Activated T-cell treated with anti-CD3 and anti-CD28 coated beads, Interleukin-2, amount 50 U/mL, for 4 hours (primary cell): ENCODE results near the gene PARG. TPM values are rescaled to one million over a fixed set of nuclear protein-coding genes. Genes with fewer than 3 reads are reported as not detected.
"Not testable (repeated sequence)": the region's sequence is repeated elsewhere in the genome, so short reads cannot be mapped to it uniquely, and the experiment has no call there.

ENCODE experiments used
- ATAC-seq, 2 donors: fragments of 200-7000 bp; cut with Tn5 transposase; one replicate each; pipeline ENCODE4 v1.10.0; 2021
- DNase-seq: peaks from one replicate; pipeline ENCODE4 v3.0.0-alpha.2; 2020
- H3K27me3 Mint-ChIP-seq: one replicate; pipeline ENCODE4 v1.8.0; 2021; ENCODE audit warnings: low read depth, mixed read lengths
- H3K36me3 Mint-ChIP-seq: one replicate; pipeline ENCODE4 v1.8.0; 2022; ENCODE audit warnings: mixed read lengths; ENCODE audit not compliant: insufficient read depth
- H3K4me1 Mint-ChIP-seq: one replicate; pipeline ENCODE4 v1.8.0; 2021; ENCODE audit warnings: low read depth, mixed read lengths
- H3K4me3 Mint-ChIP-seq: one replicate; pipeline ENCODE4 v1.8.0; 2021; ENCODE audit warnings: mild to moderate bottlenecking, moderate library complexity, mixed read lengths
- H3K9me3 Mint-ChIP-seq: one replicate; pipeline ENCODE4 v1.8.0; 2021; ENCODE audit warnings: mixed read lengths
- total RNA-seq, 3 donors: library from RNA; stranded (reverse); gene quantifications; one replicate each; pipeline ENCODE4 v1.2.1, GENCODE V29; 2021

The PARG gene
- total RNA-seq, 3 donors from 2014 or later: 28.2 to 29.7 (median 29.1) TPM

GRCh38 chr10:49931276-49931675 lies 10.6 kb downstream of the PARG start:
- not testable (repeated sequence) for H3K4me3 Mint-ChIP-seq, DNase-seq, H3K9me3 Mint-ChIP-seq, H3K4me1 Mint-ChIP-seq, H3K27me3 Mint-ChIP-seq, ATAC-seq
- peaks cover 13% of the 10 kb centered on the region for H3K36me3 Mint-ChIP-seq

GRCh38 chr10:49923572-49923971 lies 18.3 kb downstream of the PARG start:
- not testable (repeated sequence) for H3K4me3 Mint-ChIP-seq, H3K9me3 Mint-ChIP-seq, H3K4me1 Mint-ChIP-seq, H3K36me3 Mint-ChIP-seq, DNase-seq, ATAC-seq, H3K27me3 Mint-ChIP-seq

GRCh38 chr10:49922041-49922440 lies 19.8 kb downstream of the PARG start:
- H3K27me3 Mint-ChIP-seq, H3K36me3 Mint-ChIP-seq, H3K4me3 Mint-ChIP-seq, ATAC-seq, H3K4me1 Mint-ChIP-seq, DNase-seq, H3K9me3 Mint-ChIP-seq: not testable (repeated sequence)

GRCh38 chr10:49917927-49918326 lies 23.9 kb downstream of the PARG start:
- not testable (repeated sequence) for ATAC-seq, H3K4me1 Mint-ChIP-seq
- peaks cover 12% of the 10 kb centered on the region for H3K36me3 Mint-ChIP-seq

GRCh38 chr10:49916451-49916850 lies 25.4 kb downstream of the PARG start:
- not testable (repeated sequence) for ATAC-seq, H3K4me1 Mint-ChIP-seq, DNase-seq, H3K9me3 Mint-ChIP-seq, H3K27me3 Mint-ChIP-seq, H3K4me3 Mint-ChIP-seq
- peaks cover 13% of the 10 kb centered on the region for H3K36me3 Mint-ChIP-seq

More at GRCh38 chr10:49917927-49918326, 23.9 kb downstream of the PARG start:
- not testable (repeated sequence) for H3K4me3 Mint-ChIP-seq, H3K9me3 Mint-ChIP-seq, DNase-seq, H3K27me3 Mint-ChIP-seq

GRCh38 chr10:49910295-49910694 lies 31.5 kb downstream of the PARG start:
- H3K36me3 Mint-ChIP-seq: peaks cover 11% of the 10 kb centered on the region
- not testable (repeated sequence) for DNase-seq, H3K4me3 Mint-ChIP-seq, H3K27me3 Mint-ChIP-seq, H3K9me3 Mint-ChIP-seq, ATAC-seq, H3K4me1 Mint-ChIP-seq

GRCh38 chr10:49908290-49909080 lies 33.3 kb downstream of the PARG start:
- not testable (repeated sequence) for H3K36me3 Mint-ChIP-seq, H3K27me3 Mint-ChIP-seq, H3K9me3 Mint-ChIP-seq, H3K4me3 Mint-ChIP-seq, ATAC-seq, H3K4me1 Mint-ChIP-seq, DNase-seq

GRCh38 chr10:49903829-49904228 lies 38.0 kb downstream of the PARG start:
- H3K36me3 Mint-ChIP-seq: peaks cover 13% of the 10 kb centered on the region
- not testable (repeated sequence) for H3K27me3 Mint-ChIP-seq, H3K4me3 Mint-ChIP-seq, H3K9me3 Mint-ChIP-seq, ATAC-seq, DNase-seq, H3K4me1 Mint-ChIP-seq

- not testable (repeated sequence) for ATAC-seq, H3K9me3 Mint-ChIP-seq, H3K4me1 Mint-ChIP-seq, H3K27me3 Mint-ChIP-seq, DNase-seq, H3K4me3 Mint-ChIP-seq
- peaks cover 14% of the 10 kb centered on the region for H3K36me3 Mint-ChIP-seq
These were observed 41.4 kb downstream of the PARG start for GRCh38 chr10:49900406-49900805.

- not testable (repeated sequence) for H3K27me3 Mint-ChIP-seq, DNase-seq, H3K4me1 Mint-ChIP-seq, H3K4me3 Mint-ChIP-seq, H3K9me3 Mint-ChIP-seq, ATAC-seq
- H3K36me3 Mint-ChIP-seq: peaks cover 14% of the 10 kb centered on the region
These were observed 41.8 kb downstream of the PARG start for GRCh38 chr10:49899999-49900398.

GRCh38 chr10:49890025-49890424 lies 51.8 kb downstream of the PARG start:
- DNase-seq, H3K9me3 Mint-ChIP-seq, H3K36me3 Mint-ChIP-seq, H3K4me3 Mint-ChIP-seq, H3K4me1 Mint-ChIP-seq, ATAC-seq, H3K27me3 Mint-ChIP-seq: not testable (repeated sequence)

GRCh38 chr10:49884739-49885331 lies 57.0 kb downstream of the PARG start:
- not testable (repeated sequence) for H3K9me3 Mint-ChIP-seq, H3K27me3 Mint-ChIP-seq, H3K4me1 Mint-ChIP-seq, ATAC-seq, DNase-seq, H3K36me3 Mint-ChIP-seq, H3K4me3 Mint-ChIP-seq

- H3K4me1 Mint-ChIP-seq, H3K36me3 Mint-ChIP-seq, H3K4me3 Mint-ChIP-seq, H3K9me3 Mint-ChIP-seq, DNase-seq, H3K27me3 Mint-ChIP-seq, ATAC-seq: not testable (repeated sequence)
These were observed 58.0 kb downstream of the PARG start for GRCh38 chr10:49883852-49884251.

- not testable (repeated sequence) for H3K4me3 Mint-ChIP-seq, ATAC-seq, DNase-seq, H3K9me3 Mint-ChIP-seq, H3K4me1 Mint-ChIP-seq, H3K27me3 Mint-ChIP-seq
- peaks cover 12% of the 10 kb centered on the region for H3K36me3 Mint-ChIP-seq
These were observed 59.5 kb downstream of the PARG start for GRCh38 chr10:49882327-49882726.

- ATAC-seq, H3K4me1 Mint-ChIP-seq, H3K4me3 Mint-ChIP-seq, H3K27me3 Mint-ChIP-seq, H3K9me3 Mint-ChIP-seq, DNase-seq, H3K36me3 Mint-ChIP-seq: not testable (repeated sequence)
These were observed 69.1 kb downstream of the PARG start for GRCh38 chr10:49872740-49873139.
